Measurements from ENCODE around the gene ZBTB44.

ZBTB44 gene

DNA sequence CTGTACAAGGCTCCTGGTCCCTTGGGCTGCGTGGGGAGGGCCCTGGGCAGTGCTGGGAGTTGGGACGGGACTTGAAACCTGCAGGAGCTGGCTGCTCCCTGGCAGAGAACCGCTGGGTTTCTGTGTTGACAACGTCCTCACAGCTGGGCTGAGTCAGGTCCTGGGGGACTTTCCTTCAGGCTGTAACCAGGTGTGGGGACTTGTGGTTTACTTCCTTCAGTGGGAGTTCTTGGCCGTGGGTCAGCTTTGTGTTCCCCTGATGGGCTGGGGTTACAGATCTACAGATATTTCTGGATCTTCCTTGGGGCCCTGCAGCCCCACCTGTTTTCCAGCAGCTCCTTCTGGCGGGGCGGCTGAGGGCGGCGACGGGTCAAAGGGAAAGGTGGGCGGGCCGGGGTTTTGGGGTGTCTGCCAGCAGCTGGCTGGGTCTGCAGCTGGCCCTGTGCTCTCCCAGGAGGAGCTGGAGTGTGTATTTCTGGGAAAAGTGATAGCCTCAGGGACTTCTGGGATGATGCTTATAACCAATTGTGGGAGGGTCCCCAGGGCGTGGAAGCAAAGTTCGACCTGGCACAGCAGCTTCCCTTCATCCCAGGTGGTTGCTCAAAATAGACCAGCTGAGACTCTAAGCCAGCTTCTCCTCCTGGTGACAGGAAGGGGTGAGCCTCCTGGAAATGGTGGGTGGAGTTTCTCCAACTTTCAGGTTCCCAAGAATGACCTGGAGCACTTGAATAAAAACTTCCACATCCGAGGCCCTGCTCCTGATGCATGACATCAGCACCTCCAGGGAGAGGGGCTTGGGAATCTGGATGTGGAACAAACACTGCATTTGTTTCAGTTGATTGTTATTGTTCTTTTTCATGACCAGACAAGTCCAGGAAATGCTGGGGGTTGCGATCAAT, 136.0 kb downstream of the ZBTB44 start:
- no peak for DNase-seq (ENCODE audit: low read depth)

DNA sequence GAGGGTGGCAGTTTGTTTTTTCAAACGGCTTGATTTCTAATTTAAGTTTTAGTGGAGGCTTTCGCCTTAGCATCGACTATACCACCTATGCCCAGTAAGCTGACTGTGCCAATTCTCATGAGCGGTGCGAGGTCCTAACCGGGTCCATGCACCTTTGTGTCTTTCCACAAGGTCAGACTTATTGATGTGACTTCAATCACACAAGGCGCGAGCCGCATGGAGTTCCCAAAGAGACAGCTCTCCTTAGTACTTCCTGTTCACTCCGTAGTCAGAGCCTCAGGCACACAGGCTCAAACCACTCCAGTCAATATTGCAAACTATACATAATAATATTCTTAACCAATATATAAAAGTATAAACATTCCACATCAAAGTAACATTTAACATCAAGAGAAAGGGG, 136.9 kb downstream of the ZBTB44 start:
- no peak for DNase-seq (ENCODE audit: low read depth)
